ENCODE measurements around the gene ACO2. TPM values are rescaled to one million over a fixed set of nuclear protein-coding genes. Genes with fewer than 3 reads are reported as not detected.

ACO2 gene
- total RNA-seq, 4 donors from 2014 or later = 115 to 227 (median 132) TPM

DNA sequence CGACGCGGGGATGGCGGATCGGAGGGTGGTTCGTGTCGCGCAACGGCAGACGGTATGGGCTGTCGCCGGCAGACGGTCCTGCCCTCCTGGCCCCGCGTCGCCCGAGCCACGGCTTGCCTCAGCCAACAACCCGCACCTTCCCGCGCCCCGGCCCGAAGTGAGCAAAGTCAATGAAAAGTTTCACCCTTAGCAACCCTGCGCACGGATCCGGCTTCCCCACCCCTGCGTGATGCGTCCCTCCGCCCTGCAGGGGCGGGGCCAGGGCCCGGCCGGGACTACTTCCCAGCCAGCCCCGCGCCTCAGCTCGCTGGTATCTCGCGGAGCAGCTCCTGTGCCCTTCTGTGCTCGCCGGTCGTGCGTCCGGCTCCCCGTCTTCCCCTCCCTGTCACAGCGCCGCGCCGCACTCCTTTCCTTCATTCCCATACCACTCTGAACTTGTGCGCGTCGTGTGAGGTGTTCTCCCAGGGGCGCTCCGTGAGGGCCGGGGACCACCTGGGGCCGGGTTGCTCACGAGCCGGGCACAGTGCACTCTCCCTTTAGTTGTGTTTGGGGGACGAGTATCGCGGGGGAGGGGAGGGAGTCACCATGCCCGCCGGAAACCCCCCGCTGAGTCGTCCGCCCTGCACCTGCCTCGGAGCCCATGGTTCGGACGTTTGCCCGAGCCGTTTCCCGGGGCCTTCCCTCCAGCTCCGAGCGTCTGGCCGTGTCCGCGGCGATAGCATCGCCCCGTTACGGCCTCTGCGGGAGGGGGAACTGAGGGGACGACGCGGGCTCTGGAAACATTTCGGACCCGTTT, 22.1 kb upstream of the ACO2 start, which contains the start of gene TOB2:
TSS of gene TOB2 (minus strand) at position 163 of the 796 bp plus-strand sequence. CDS start 9,456 bp downstream, outside the sequence.
- Histone ChIP-seq H3K27me3 (no peaks in the 10 kb centered on the region), H3K27ac (peak within 1 kb of the TSS; percentile 98 to 100 (median 100)), H3K36me3 (peaks cover 0 to 22% of the 10 kb centered on the region in 2 donors), H3K4me3 (peak within 1 kb of the TSS; percentile 96 to 97), H3K4me1 (peaks cover 0 to 34% (median 13%) of the 10 kb centered on the region in 3 donors), H3K9me3 (no peaks in the 10 kb centered on the region)
- 0% methylated on average over 2 of the region's 85 CpGs; no CpG with 5 or more reads in 1 of the 2 donors for WGBS, 2 donors (ENCODE audit: low coverage in 1 of 2)
- peak; percentile 66 for ATAC-seq
- TF ChIP-seq POLR2AphosphoS5 (IDR thresholded peaks at IDR 0.05) = peak; percentile 100
- TF ChIP-seq POLR2A (IDR thresholded peaks at IDR 0.05) = peak; percentile 99
- TF ChIP-seq, protein P1, sequence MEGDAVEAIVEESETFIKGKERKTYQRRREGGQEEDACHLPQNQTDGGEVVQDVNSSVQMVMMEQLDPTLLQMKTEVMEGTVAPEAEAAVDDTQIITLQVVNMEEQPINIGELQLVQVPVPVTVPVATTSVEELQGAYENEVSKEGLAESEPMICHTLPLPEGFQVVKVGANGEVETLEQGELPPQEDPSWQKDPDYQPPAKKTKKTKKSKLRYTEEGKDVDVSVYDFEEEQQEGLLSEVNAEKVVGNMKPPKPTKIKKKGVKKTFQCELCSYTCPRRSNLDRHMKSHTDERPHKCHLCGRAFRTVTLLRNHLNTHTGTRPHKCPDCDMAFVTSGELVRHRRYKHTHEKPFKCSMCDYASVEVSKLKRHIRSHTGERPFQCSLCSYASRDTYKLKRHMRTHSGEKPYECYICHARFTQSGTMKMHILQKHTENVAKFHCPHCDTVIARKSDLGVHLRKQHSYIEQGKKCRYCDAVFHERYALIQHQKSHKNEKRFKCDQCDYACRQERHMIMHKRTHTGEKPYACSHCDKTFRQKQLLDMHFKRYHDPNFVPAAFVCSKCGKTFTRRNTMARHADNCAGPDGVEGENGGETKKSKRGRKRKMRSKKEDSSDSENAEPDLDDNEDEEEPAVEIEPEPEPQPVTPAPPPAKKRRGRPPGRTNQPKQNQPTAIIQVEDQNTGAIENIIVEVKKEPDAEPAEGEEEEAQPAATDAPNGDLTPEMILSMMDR (IDR thresholded peaks at IDR 0.05) = peak in 2 of 4 experiments; percentile 12 to 16
- no peak for TF ChIP-seq EP300 (IDR thresholded peaks at IDR 0.05)

DNA sequence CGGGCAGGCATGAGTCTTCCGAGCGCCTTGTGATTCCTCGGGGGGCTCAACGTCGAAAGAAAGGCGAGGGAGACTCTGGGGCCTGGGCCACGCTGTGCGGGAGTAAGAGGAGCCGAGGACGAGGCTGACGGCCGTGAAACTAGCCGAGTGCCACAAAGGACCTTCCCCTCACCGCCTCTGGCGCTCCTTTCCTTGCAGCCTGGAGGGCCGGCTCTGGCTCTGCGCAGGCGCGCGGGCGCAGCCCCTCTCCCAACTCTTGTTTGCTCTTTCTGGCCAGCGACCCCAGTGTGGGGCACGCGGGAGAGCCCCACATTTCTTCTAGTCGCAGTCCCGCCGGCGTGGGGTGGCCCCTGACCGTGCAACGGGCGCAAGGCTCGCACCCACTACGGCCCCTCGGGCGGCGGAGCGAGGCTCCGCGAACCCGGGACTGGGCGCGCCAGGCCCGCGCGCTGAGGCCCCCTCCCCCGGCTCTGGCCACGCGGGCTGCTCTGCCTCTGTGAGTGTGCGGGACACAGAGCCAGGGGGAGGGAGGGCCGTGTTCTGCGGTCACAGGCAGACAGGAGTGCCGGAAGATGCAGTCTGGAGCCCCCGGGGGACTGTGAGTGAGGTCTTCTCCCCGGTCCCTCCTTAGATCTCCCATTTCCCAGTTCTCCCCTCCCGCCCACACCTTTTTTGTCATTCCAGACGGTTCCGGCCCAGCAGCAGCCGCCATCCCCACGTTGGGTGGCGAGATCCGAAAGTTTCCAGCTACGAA, 21.3 kb upstream of the ACO2 start:
- no peak for ATAC-seq
- no peaks in the 10 kb centered on the region for H3K27me3 ChIP-seq
- H3K9me3 ChIP-seq = no peaks in the 10 kb centered on the region
- peaks cover 0 to 14% of the 10 kb centered on the region in 2 donors for H3K36me3 ChIP-seq
- peak overlapping the region; percentile 98 to 100 (median 100) for H3K27ac ChIP-seq
- 0 to 2% methylated on average over 6 to 12 of the region's 63 CpGs for WGBS, 2 donors (ENCODE audit: low coverage in 1 of 2)
- peak overlapping the region; percentile 96 to 97 for H3K4me3 ChIP-seq
- peaks cover 0 to 27% (median 7%) of the 10 kb centered on the region in 3 donors for H3K4me1 ChIP-seq
- TF ChIP-seq POLR2A (IDR thresholded peaks at IDR 0.05) (peak in 1 of 2 donors; percentile 34), EP300 (IDR thresholded peaks at IDR 0.05) (no peak), POLR2AphosphoS5 (IDR thresholded peaks at IDR 0.05) (peak; percentile 38)

DNA sequence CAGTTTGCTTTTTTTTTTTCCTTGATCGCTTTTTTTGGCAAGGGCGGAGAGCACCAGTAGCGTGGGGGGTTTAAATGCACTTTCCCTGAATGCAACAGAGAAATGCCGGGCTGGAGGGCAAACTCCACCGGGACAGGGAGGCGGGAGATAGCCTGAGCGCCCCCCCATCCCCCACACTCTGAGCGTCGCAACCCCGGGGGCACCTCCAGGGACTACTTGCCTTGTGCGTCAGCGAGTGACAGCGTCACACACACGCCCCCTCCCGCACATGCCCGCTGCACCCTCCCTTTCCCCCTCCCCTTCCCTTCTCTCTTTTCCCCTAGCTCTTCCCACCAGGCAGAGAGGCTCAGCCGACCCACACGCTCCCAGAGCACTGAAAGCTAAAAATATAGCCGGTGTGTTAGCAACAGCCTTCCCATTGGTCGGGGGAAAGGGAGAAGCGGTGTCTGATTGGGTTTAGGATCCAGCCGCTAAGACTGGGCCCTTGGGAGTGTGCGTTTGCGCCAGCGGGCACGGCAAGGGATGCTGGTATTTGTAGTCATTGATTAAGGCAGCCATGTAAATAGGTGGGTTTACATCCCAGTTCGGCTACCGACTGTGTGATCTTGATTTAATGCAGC, 20.6 kb upstream of the ACO2 start:
- peak; percentile 89 for ATAC-seq
- Histone ChIP-seq H3K9me3 (no peaks in the 10 kb centered on the region), H3K27me3 (no peaks in the 10 kb centered on the region), H3K4me3 (peak overlapping the region; percentile 96 to 97), H3K27ac (peak overlapping the region; percentile 98 to 100 (median 100)), H3K4me1 (peaks cover 0 to 20% (median under 1%) of the 10 kb centered on the region in 3 donors), H3K36me3 (peaks cover 0 to 8% of the 10 kb centered on the region in 2 donors)
- WGBS, 2 donors (ENCODE audit: low coverage in 1 of 2) = 0% methylated on average over 2 to 10 of the region's 28 CpGs
- TF ChIP-seq POLR2A (IDR thresholded peaks at IDR 0.05) (peak; percentile 50 to 70), POLR2AphosphoS5 (IDR thresholded peaks at IDR 0.05) (peak; percentile 85), EP300 (IDR thresholded peaks at IDR 0.05) (peak; percentile 88)
- TF ChIP-seq, protein P1 (IDR thresholded peaks at IDR 0.05) = no peak

DNA sequence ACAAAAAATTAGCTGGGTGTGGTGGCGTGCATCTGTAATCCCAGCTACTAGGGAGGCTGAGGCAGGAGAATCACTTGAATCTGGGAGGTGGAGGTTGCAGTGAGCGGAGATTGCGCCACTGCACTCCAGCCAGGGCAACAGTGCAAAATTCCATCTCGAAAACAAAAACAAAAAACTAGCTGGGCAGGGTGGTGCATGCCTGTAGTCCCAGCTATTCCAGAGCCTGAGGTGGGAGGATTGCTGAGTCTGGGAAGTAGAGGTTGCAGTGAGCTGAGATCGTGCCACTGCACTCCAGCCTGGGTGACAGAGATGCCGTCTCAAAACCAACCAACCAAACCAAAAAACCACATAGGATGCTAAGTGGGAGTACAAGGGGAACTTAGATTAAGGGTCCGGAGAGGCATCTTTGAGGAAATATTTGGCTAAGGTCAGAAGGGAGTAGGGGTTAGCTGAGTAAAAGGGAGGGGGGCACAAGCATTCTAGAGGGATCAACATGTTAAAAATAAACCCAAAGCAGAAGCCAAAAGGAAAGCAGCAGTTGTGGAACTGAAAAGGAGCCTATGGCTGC, 10.7 kb upstream of the ACO2 start:
- ATAC-seq = no peak
- no peak overlapping the region for H3K4me3 ChIP-seq
- WGBS, 2 donors (ENCODE audit: low coverage in 1 of 2) = 90% methylated on average over 7 of the region's 7 CpGs; no CpG with 5 or more reads in 1 of the 2 donors
- H3K36me3 ChIP-seq = peaks cover 0 to 59% of the 10 kb centered on the region in 2 donors
- no peak overlapping the region for H3K27ac ChIP-seq
- H3K27me3 ChIP-seq = no peaks in the 10 kb centered on the region
- H3K4me1 ChIP-seq = peaks cover 0 to 15% (median 0%) of the 10 kb centered on the region in 3 donors
- H3K9me3 ChIP-seq = no peaks in the 10 kb centered on the region
- TF ChIP-seq POLR2A (IDR thresholded peaks at IDR 0.05) = no peak
- no peak for TF ChIP-seq EP300 (IDR thresholded peaks at IDR 0.05)
- TF ChIP-seq, protein P1 (IDR thresholded peaks at IDR 0.05) = no peak
- no peak for TF ChIP-seq POLR2AphosphoS5 (IDR thresholded peaks at IDR 0.05)
